ENCODE results near the gene MS4A3. TPM values are rescaled to one million over a fixed set of nuclear protein-coding genes. Genes with fewer than 3 reads are reported as not detected.

Gene MS4A3
- total RNA-seq, 1 donor from 2014 or later, result not detected

GRCh38 chr11:60077216-60077817, 20.9 kb downstream of the MS4A3 start:
- ATAC-seq (peak in 1 of 2 donors; percentile 38), DNase-seq (no peak)
- H3K36me3 ChIP-seq, result no peaks in the 10 kb centered on the region
- intact Hi-C loops (cut with DNase I), result no loop called here
- no peak overlapping the region for H3K27ac ChIP-seq
- H3K4me3 ChIP-seq, result no peak overlapping the region
- H3K9me3 ChIP-seq, result no peaks in the 10 kb centered on the region
- H3K4me1 ChIP-seq, result no peaks in the 10 kb centered on the region
- no peak for TF ChIP-seq CTCF (IDR thresholded peaks at IDR 0.05)
- no peaks in the 10 kb centered on the region for H3K27me3 ChIP-seq (ENCODE audit: low read depth)

GRCh38 chr11:60077981-60078380, 21.5 kb downstream of the MS4A3 start:
- ATAC-seq (no peak), DNase-seq (no peak)
- intact Hi-C loops (cut with DNase I), result no loop called here
- Histone ChIP-seq H3K4me3 (no peak overlapping the region), H3K27me3 (ENCODE audit: low read depth) (no peaks in the 10 kb centered on the region), H3K4me1 (no peaks in the 10 kb centered on the region), H3K27ac (no peak overlapping the region), H3K9me3 (no peaks in the 10 kb centered on the region), H3K36me3 (no peaks in the 10 kb centered on the region)
- no peak for TF ChIP-seq CTCF (IDR thresholded peaks at IDR 0.05)

GRCh38 chr11:60078745-60079144, 22.3 kb downstream of the MS4A3 start:
- H3K27ac ChIP-seq, result no peak overlapping the region
- ATAC-seq (no peak), DNase-seq (no peak)
- H3K27me3 ChIP-seq (ENCODE audit: low read depth), result no peaks in the 10 kb centered on the region
- no peak overlapping the region for H3K4me3 ChIP-seq
- intact Hi-C loops (cut with DNase I), result no loop called here
- no peaks in the 10 kb centered on the region for H3K9me3 ChIP-seq
- no peak for TF ChIP-seq CTCF (IDR thresholded peaks at IDR 0.05)
- no peaks in the 10 kb centered on the region for H3K4me1 ChIP-seq
- H3K36me3 ChIP-seq, result no peaks in the 10 kb centered on the region

- no peaks in the 10 kb centered on the region for H3K4me1 ChIP-seq
- H3K36me3 ChIP-seq, result no peaks in the 10 kb centered on the region
- no peak overlapping the region for H3K4me3 ChIP-seq
- no peak for TF ChIP-seq CTCF (IDR thresholded peaks at IDR 0.05)
- intact Hi-C loops (cut with DNase I), result no loop called here
- H3K9me3 ChIP-seq, result no peaks in the 10 kb centered on the region
- no peak overlapping the region for H3K27ac ChIP-seq
- DNase-seq (no peak), ATAC-seq (no peak)
- no peaks in the 10 kb centered on the region for H3K27me3 ChIP-seq (ENCODE audit: low read depth)
Measured at GRCh38 chr11:60080535-60080934, 24.1 kb downstream of the MS4A3 start.

- no peaks in the 10 kb centered on the region for H3K9me3 ChIP-seq
- H3K27me3 ChIP-seq (ENCODE audit: low read depth), result no peaks in the 10 kb centered on the region
- DNase-seq (no peak), ATAC-seq (no peak)
- no peaks in the 10 kb centered on the region for H3K4me1 ChIP-seq
- no peak overlapping the region for H3K4me3 ChIP-seq
- no peak for TF ChIP-seq CTCF (IDR thresholded peaks at IDR 0.05)
- no peaks in the 10 kb centered on the region for H3K36me3 ChIP-seq
- intact Hi-C loops (cut with DNase I), result no loop called here
- no peak overlapping the region for H3K27ac ChIP-seq
Measured at GRCh38 chr11:60084631-60085273, 28.3 kb downstream of the MS4A3 start.

Measured in lower lobe of right lung (tissue), 2 donors.